ENCODE measurements around the gene WNT9B. TPM values are rescaled to one million over a fixed set of nuclear protein-coding genes. Genes with fewer than 3 reads are reported as not detected.

WNT9B gene
- total RNA-seq, 4 donors from 2014 or later: not detected

DNA sequence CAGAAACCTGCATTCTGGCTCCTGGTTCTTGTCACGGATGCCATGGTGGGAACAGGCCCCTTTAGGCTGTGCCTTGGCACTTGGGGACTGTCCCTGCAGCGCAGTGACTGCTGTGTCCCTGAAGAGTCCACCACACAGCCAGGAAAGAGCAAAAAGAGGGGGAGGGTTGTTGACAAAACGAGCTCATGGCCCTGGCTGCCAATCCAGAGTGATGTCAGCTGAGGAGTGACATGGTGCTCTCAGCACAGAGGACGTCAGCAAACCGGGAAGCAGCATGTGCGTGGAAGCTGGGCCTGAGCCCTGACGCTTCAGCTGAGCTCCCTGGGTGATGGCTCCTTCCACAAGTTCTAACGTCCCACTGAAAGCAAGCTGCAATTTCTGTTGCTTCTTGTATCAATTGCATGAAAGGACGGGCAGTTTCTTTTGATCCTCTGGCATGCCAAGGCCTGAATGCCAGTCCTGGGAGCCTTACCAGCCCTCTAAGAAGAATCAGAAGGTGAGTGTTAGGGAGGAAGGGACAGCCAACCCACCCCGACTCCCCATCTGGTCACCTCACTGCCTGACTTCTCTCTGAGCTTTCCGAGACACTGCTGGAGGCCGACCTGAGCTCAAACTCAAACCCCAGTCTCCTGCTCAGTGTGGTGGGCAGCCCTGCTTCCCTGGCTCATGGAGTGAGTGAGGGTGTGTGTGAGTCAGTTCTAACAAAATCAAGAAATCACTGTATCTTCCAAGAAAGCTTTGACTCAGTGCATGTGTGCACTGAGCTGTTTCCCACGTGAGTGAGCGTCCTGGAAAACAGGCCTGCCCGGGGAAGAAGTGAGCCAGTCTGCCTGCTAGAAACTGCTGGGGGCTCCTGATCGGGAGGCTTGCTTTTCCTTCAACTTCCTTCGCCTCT is 18.2 kb upstream of the WNT9B start:
- in situ Hi-C loops (cut with MboI; ENCODE audit: low pct_ligation_motif_present in 1 of 4, low pct_unique_long_range_greater_than_20kb in 1 of 4, low sequenced_read_pairs in 3 of 4): no loop called here
- peaks cover 5% of the 10 kb centered on the region for H3K27me3 ChIP-seq
- no peak overlapping the region for H3K4me3 ChIP-seq
- H3K36me3 ChIP-seq: no peaks in the 10 kb centered on the region
- no peak overlapping the region for H3K27ac ChIP-seq
- intact Hi-C loops (cut with DNase I; ENCODE audit: low total_unique reads): no loop called here
- no peak for DNase-seq
- WGBS, 2 donors (ENCODE audit: low coverage in 1 of 2): 48 to 71% methylated on average over 9 to 17 of the region's 17 CpGs
- no peaks in the 10 kb centered on the region for H3K4me1 ChIP-seq
- H3K9me3 ChIP-seq: no peaks in the 10 kb centered on the region
- TF ChIP-seq POLR2AphosphoS5 (IDR thresholded peaks at IDR 0.05): no peak
- TF ChIP-seq POLR2A (IDR thresholded peaks at IDR 0.05): no peak
- TF ChIP-seq, protein P1, sequence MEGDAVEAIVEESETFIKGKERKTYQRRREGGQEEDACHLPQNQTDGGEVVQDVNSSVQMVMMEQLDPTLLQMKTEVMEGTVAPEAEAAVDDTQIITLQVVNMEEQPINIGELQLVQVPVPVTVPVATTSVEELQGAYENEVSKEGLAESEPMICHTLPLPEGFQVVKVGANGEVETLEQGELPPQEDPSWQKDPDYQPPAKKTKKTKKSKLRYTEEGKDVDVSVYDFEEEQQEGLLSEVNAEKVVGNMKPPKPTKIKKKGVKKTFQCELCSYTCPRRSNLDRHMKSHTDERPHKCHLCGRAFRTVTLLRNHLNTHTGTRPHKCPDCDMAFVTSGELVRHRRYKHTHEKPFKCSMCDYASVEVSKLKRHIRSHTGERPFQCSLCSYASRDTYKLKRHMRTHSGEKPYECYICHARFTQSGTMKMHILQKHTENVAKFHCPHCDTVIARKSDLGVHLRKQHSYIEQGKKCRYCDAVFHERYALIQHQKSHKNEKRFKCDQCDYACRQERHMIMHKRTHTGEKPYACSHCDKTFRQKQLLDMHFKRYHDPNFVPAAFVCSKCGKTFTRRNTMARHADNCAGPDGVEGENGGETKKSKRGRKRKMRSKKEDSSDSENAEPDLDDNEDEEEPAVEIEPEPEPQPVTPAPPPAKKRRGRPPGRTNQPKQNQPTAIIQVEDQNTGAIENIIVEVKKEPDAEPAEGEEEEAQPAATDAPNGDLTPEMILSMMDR (IDR thresholded peaks at IDR 0.05): no peak
- no peak for TF ChIP-seq EP300 (IDR thresholded peaks at IDR 0.05; ENCODE audit: low read depth)

DNA sequence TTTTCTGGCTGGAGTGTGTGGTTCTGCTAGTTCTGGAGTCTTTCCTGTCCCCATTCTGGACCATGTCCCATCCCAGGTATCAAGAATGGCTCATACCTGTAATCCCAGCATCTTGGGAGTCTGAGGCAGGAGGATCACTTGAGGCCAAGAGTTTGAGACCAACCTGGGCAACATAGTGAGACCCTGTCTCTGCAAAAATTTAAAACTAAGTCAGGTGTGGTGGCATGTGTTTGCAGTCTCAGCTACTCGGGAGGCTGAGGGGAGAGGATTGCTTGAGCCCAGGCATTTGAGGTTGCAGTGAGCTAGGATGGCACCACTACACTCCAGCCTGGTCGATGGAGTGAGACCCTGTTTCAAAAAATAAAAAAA is 17.6 kb upstream of the WNT9B start:
- 77 to 100% methylated on average over 1 to 2 of the region's 2 CpGs for WGBS, 2 donors (ENCODE audit: low coverage in 1 of 2)
- intact Hi-C loops (cut with DNase I; ENCODE audit: low total_unique reads) (no loop called here), in situ Hi-C loops (cut with MboI; ENCODE audit: low pct_ligation_motif_present in 1 of 4, low pct_unique_long_range_greater_than_20kb in 1 of 4, low sequenced_read_pairs in 3 of 4) (no loop called here)
- H3K4me3 ChIP-seq: no peak overlapping the region
- H3K9me3 ChIP-seq: no peaks in the 10 kb centered on the region
- H3K4me1 ChIP-seq: no peaks in the 10 kb centered on the region
- H3K27me3 ChIP-seq: peaks cover 8% of the 10 kb centered on the region
- no peak overlapping the region for H3K27ac ChIP-seq
- no peak for TF ChIP-seq POLR2A (IDR thresholded peaks at IDR 0.05)
- no peak for TF ChIP-seq EP300 (IDR thresholded peaks at IDR 0.05; ENCODE audit: low read depth)
- no peak for TF ChIP-seq POLR2AphosphoS5 (IDR thresholded peaks at IDR 0.05)
- TF ChIP-seq, protein P1 (IDR thresholded peaks at IDR 0.05): no peak
- no peak for DNase-seq
- H3K36me3 ChIP-seq: no peaks in the 10 kb centered on the region

DNA sequence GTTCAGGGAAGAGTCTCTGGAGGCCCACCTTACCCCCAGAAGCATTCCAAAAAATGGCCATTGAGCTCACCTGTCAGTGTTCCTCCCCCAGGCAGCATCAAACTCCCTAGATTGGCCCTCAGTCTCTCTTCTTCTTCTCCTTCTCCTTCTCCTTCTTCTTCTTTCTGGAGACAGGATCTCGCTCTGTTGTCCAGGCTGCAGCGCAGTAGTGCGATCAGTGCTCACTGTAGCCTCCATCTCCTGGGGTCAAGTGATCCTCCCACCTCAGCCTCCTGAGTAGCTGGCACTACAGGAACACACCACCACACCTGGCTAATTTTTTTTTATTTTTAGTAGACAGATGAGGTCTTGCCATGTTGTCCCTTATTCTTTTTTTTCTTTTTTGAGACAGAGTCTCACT is 16.5 kb upstream of the WNT9B start:
- WGBS, 2 donors (ENCODE audit: low coverage in 1 of 2): 93 to 95% methylated on average over 3 of the region's 3 CpGs
- TF ChIP-seq POLR2A (IDR thresholded peaks at IDR 0.05): no peak
- TF ChIP-seq, protein P1 (IDR thresholded peaks at IDR 0.05): no peak
- no peak for TF ChIP-seq POLR2AphosphoS5 (IDR thresholded peaks at IDR 0.05)
- no peak for TF ChIP-seq EP300 (IDR thresholded peaks at IDR 0.05; ENCODE audit: low read depth)
- in situ Hi-C loops (cut with MboI; ENCODE audit: low pct_ligation_motif_present in 1 of 4, low pct_unique_long_range_greater_than_20kb in 1 of 4, low sequenced_read_pairs in 3 of 4) (no loop called here), intact Hi-C loops (cut with DNase I; ENCODE audit: low total_unique reads) (no loop called here)
- Histone ChIP-seq H3K9me3 (no peaks in the 10 kb centered on the region), H3K4me3 (no peak overlapping the region), H3K4me1 (no peaks in the 10 kb centered on the region), H3K27ac (no peak overlapping the region), H3K27me3 (peaks cover 12% of the 10 kb centered on the region), H3K36me3 (no peaks in the 10 kb centered on the region)
- DNase-seq: no peak

DNA sequence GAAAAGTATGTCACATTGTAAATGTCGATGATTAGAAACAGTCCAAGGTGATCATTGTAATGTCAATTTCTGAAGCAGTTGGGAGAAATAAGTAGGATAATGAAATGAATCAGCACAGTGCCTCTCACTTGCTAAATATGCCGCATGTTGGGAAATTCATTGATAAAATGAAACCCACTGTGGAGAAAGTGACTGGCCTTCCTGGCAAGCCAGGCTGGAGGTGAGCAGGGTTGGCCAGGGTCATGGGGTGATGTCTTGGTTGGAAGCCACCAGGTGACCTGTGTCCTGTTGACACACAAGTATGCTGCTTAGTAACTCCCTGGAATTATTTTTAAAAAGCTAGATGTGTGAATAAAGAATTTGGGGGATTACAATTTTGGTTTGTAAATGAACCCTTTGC is 14.9 kb upstream of the WNT9B start:
- TF ChIP-seq POLR2A (IDR thresholded peaks at IDR 0.05): no peak
- TF ChIP-seq, protein P1 (IDR thresholded peaks at IDR 0.05): no peak
- TF ChIP-seq EP300 (IDR thresholded peaks at IDR 0.05; ENCODE audit: low read depth): no peak
- TF ChIP-seq POLR2AphosphoS5 (IDR thresholded peaks at IDR 0.05): no peak
- no peaks in the 10 kb centered on the region for H3K36me3 ChIP-seq
- no peak for DNase-seq
- in situ Hi-C loops (cut with MboI; ENCODE audit: low pct_ligation_motif_present in 1 of 4, low pct_unique_long_range_greater_than_20kb in 1 of 4, low sequenced_read_pairs in 3 of 4): no loop called here
- intact Hi-C loops (cut with DNase I; ENCODE audit: low total_unique reads): no loop called here
- H3K27ac ChIP-seq: no peak overlapping the region
- H3K4me3 ChIP-seq: no peak overlapping the region
- H3K9me3 ChIP-seq: no peaks in the 10 kb centered on the region
- no peaks in the 10 kb centered on the region for H3K4me1 ChIP-seq
- WGBS, 2 donors (ENCODE audit: low coverage in 1 of 2): 50 to 51% methylated on average over 2 of the region's 2 CpGs
- H3K27me3 ChIP-seq: peaks cover 18% of the 10 kb centered on the region
